Measurements from ENCODE around the gene MBLAC1.

MBLAC1 gene

GRCh38 chr7:100126931-100127865 is at the start of gene MBLAC1:
TSS of gene MBLAC1 (plus strand) at chr7:100126967. CDS start at chr7:100127396, 429 bp downstream.
- DNase-seq (ENCODE audit: low spot score), result peak; percentile 89

- DNase-seq (ENCODE audit: low spot score), result no peak
Observed at GRCh38 chr7:100077205-100077604, 49.6 kb upstream of the MBLAC1 start.

GRCh38 chr7:100079024-100079560 is 47.7 kb upstream of the MBLAC1 start:
- DNase-seq (ENCODE audit: low spot score), result no peak

GRCh38 chr7:100080907-100081534 is 45.7 kb upstream of the MBLAC1 start:
- DNase-seq (ENCODE audit: low spot score), result no peak

- DNase-seq (ENCODE audit: low spot score), result peak; percentile 98
Observed at GRCh38 chr7:100081535-100082102, 45.1 kb upstream of the MBLAC1 start, which contains the start of gene ZNF3. TSS of gene ZNF3 (minus strand) at chr7:100081723. CDS start at chr7:100077357, 4,366 bp downstream.

- no peak for DNase-seq (ENCODE audit: low spot score)
Observed at GRCh38 chr7:100082978-100083377, 43.8 kb upstream of the MBLAC1 start.

GRCh38 chr7:100085515-100085914 is 41.3 kb upstream of the MBLAC1 start:
- no peak for DNase-seq (ENCODE audit: low spot score)

GRCh38 chr7:100087055-100087750 is 39.6 kb upstream of the MBLAC1 start:
- DNase-seq (ENCODE audit: low spot score), result no peak

GRCh38 chr7:100088095-100088620 is 38.6 kb upstream of the MBLAC1 start:
- DNase-seq (ENCODE audit: low spot score), result no peak

GRCh38 chr7:100088621-100089457 is 37.9 kb upstream of the MBLAC1 start, which contains the start of gene COPS6:
TSS of gene COPS6 (plus strand) at chr7:100088969. CDS start at chr7:100088991, 22 bp downstream.
- peak; percentile 80 for DNase-seq (ENCODE audit: low spot score)

- no peak for DNase-seq (ENCODE audit: low spot score)
Observed at GRCh38 chr7:100089458-100090196, 37.1 kb upstream of the MBLAC1 start.

- DNase-seq (ENCODE audit: low spot score), result no peak
Observed at GRCh38 chr7:100090527-100091410, 36.0 kb upstream of the MBLAC1 start.

GRCh38 chr7:100091411-100092181 is 35.2 kb upstream of the MBLAC1 start:
- no peak for DNase-seq (ENCODE audit: low spot score)

GRCh38 chr7:100093054-100093453 is 33.7 kb upstream of the MBLAC1 start:
- no peak for DNase-seq (ENCODE audit: low spot score)

- DNase-seq (ENCODE audit: low spot score), result no peak
Observed at GRCh38 chr7:100093498-100093897, 33.3 kb upstream of the MBLAC1 start.

- DNase-seq (ENCODE audit: low spot score), result no peak
Observed at GRCh38 chr7:100093925-100094486, 32.8 kb upstream of the MBLAC1 start.

GRCh38 chr7:100095289-100095688 is 31.5 kb upstream of the MBLAC1 start:
- no peak for DNase-seq (ENCODE audit: low spot score)

- DNase-seq (ENCODE audit: low spot score), result no peak
Observed at GRCh38 chr7:100095704-100096103, 31.1 kb upstream of the MBLAC1 start.
